GM12878 (cell line): ENCODE measurements around the gene BRF1. TPM values are rescaled to one million over a fixed set of nuclear protein-coding genes. Genes with fewer than 3 reads are reported as not detected.

Experiments used
- ATAC-seq: fragments of 200-7000 bp; cut with Tn5 transposase; 3 replicates; pipeline ENCODE4 v1.9.1; 2020; ENCODE audit warnings: mild to moderate bottlenecking, moderate library complexity
- BruUV-seq: library from RNA; stranded (reverse); fragments of 400-500 nt; replicated peaks from 2 replicates; lab custom pipeline; 2021; lab: Mats Ljungman, UMichigan
- CTCF ChIA-PET: fragments of 300-600 bp; sonication (Branson Sonifier 250); formaldehyde crosslinking; extraction: SDS; loops from one replicate; lab custom pipeline; 2021; ENCODE audit warnings: inconsistent platforms; lab: Yijun Ruan, JAX
- POLR2A ChIA-PET: fragments of 350-600 bp; formaldehyde crosslinking; extraction: SDS; loops from one replicate; lab custom pipeline; 2021; ENCODE audit warnings: inconsistent platforms; lab: Charles Lee
- RAD21 ChIA-PET: fragments of 300-600 bp; sonication (Branson Sonifier 250); formaldehyde crosslinking; loops from one replicate; lab custom pipeline; 2023; ENCODE audit warnings: antibody characterized with exemption; ENCODE audit not compliant: unreplicated experiment; lab: Charles Lee
- SMC1A ChIA-PET: fragments of 300-600 bp; sonication (Branson Sonifier 250); formaldehyde crosslinking; loops from one replicate; lab custom pipeline; 2023; ENCODE audit not compliant: unreplicated experiment, uncharacterized antibody; lab: Charles Lee
- DNase-seq: peaks from one replicate; pipeline ENCODE4 v3.0.0-alpha.2; 2011; ENCODE audit warnings: low read depth, low spot score
- FAIRE-seq: peaks from 3 replicates; lab custom pipeline; 2011; peaks lifted over from hg19 to GRCh38; lab: Jason Lieb, UNC
- H2AFZ ChIP-seq: 2 replicates; pipeline ENCODE4 v1.6.0; 2011; ENCODE audit warnings: low read depth, low read length, control low read depth; ENCODE audit not compliant: control insufficient read depth
- H3K27ac ChIP-seq: 2 replicates; pipeline ENCODE4 v1.5.1; 2011; ENCODE audit warnings: control low read depth; ENCODE audit not compliant: control insufficient read depth, insufficient read depth
- H3K27me3 ChIP-seq, 2 experiments: replicated peaks in 1 of 2; 2 replicates each; pipeline versions ENCODE4 v1.6.0 to v1.6.1; 2011; ENCODE audit warnings: low read length in 1 of 2; ENCODE audit not compliant: control insufficient read depth in 2 of 2, insufficient read depth in 2 of 2
- H3K36me3 ChIP-seq, 2 experiments: 2 replicates each; pipeline ENCODE4 v1.5.1; 2011; ENCODE audit warnings: low read length in 1 of 2; ENCODE audit not compliant: control insufficient read depth in 2 of 2, insufficient read depth in 2 of 2
- H3K4me1 ChIP-seq: 2 replicates; pipeline ENCODE4 v1.6.1; 2011; ENCODE audit warnings: mild to moderate bottlenecking, low read length, moderate library complexity, mixed read lengths; ENCODE audit not compliant: control insufficient read depth, insufficient read depth
- H3K4me2 ChIP-seq: 2 replicates; pipeline ENCODE4 v1.6.0; 2011; ENCODE audit warnings: control low read depth; ENCODE audit not compliant: control insufficient read depth, insufficient read depth
- H3K4me3 ChIP-seq: fragments of 200-600 bp; sonication (generic); 2 replicates; pipeline ENCODE4 v1.5.1; 2016
- H3K79me2 ChIP-seq: 2 replicates; pipeline ENCODE4 v1.6.0; 2011; ENCODE audit warnings: low read length; ENCODE audit not compliant: control insufficient read depth, insufficient read depth
- H3K9ac ChIP-seq: 2 replicates; pipeline ENCODE4 v1.8.0; 2011; ENCODE audit warnings: low read length, control low read depth, mixed read lengths; ENCODE audit not compliant: control insufficient read depth, insufficient read depth
- H3K9me3 ChIP-seq: replicated peaks from 3 replicates; pipeline ENCODE4 v1.5.1; 2011; ENCODE audit warnings: mild to moderate bottlenecking, low read length; ENCODE audit not compliant: control insufficient read depth, insufficient read depth
- H4K20me1 ChIP-seq: 2 replicates; pipeline ENCODE4 v1.6.0; 2011; ENCODE audit not compliant: control insufficient read depth, insufficient read depth
- ASH2L ChIP-seq: fragments of 300-600, 200-600 bp; sonication (generic); IDR thresholded peaks from 2 replicates; pipeline ENCODE4 v1.6.1; 2017; ENCODE audit warnings: low read depth, mild to moderate bottlenecking, borderline replicate concordance
- BCL3 ChIP-seq: IDR thresholded peaks from 2 replicates; pipeline ENCODE4 v1.6.1; 2011; ENCODE audit warnings: borderline replicate concordance, low read depth, mild to moderate bottlenecking, moderate library complexity, low read length; ENCODE audit not compliant: insufficient read depth, poor library complexity, severe bottlenecking
- CEBPZ ChIP-seq: fragments of 150-350 bp; IDR thresholded peaks from 2 replicates; pipeline ENCODE4 v1.6.1; 2016; ENCODE audit warnings: low read depth, low read length
- DPF2 ChIP-seq: fragments of 450-650 bp; IDR thresholded peaks from 2 replicates; pipeline ENCODE4 v1.6.1; 2017; ENCODE audit warnings: mild to moderate bottlenecking
- GATAD2B ChIP-seq: fragments of 450-650 bp; conservative IDR thresholded peaks from 2 replicates; pipeline ENCODE4 v1.6.1; 2017; ENCODE audit warnings: low read depth, mild to moderate bottlenecking, moderate library complexity
- HDAC6 ChIP-seq: fragments of 200-600 bp; sonication (generic); IDR thresholded peaks from one replicate; pipeline ENCODE4 v1.8.0; 2017; ENCODE audit warnings: antibody characterized with exemption; ENCODE audit not compliant: unreplicated experiment
- IRF4 ChIP-seq: IDR thresholded peaks from 2 replicates; pipeline ENCODE4 v1.6.1; 2011; ENCODE audit warnings: low read depth, low read length
- NFYA ChIP-seq: IDR thresholded peaks from 2 replicates; pipeline ENCODE4 v1.6.1; 2011; ENCODE audit warnings: low read depth, mild to moderate bottlenecking, low read length, improper control_type of control experiment, borderline replicate concordance
- PAX5 ChIP-seq: IDR thresholded peaks from 2 replicates; pipeline ENCODE4 v1.6.1; 2011; ENCODE audit warnings: low read depth, low read length, borderline replicate concordance
- RAD51 ChIP-seq: fragments of 450-650 bp; IDR thresholded peaks from 2 replicates; pipeline ENCODE4 v1.6.1; 2016; ENCODE audit warnings: moderate library complexity, mild to moderate bottlenecking, inconsistent platforms
- SIX5 ChIP-seq: IDR thresholded peaks from 2 replicates; pipeline ENCODE4 v1.6.1; 2011; ENCODE audit warnings: mild to moderate bottlenecking, low read depth, low read length, moderate library complexity; ENCODE audit not compliant: severe bottlenecking
- SKIL ChIP-seq: fragments of 450-650 bp; IDR thresholded peaks from 2 replicates; pipeline ENCODE4 v1.6.1; 2017; ENCODE audit warnings: mild to moderate bottlenecking, low read depth, inconsistent platforms; ENCODE audit not compliant: poor library complexity, severe bottlenecking
- SP1 ChIP-seq: IDR thresholded peaks from one replicate; pipeline ENCODE4 v1.6.1; 2011; ENCODE audit warnings: low read depth, low read length
- SRF ChIP-seq, 2 experiments: IDR thresholded peaks; 2 replicates each; pipeline ENCODE4 v1.6.1; 2011; ENCODE audit warnings: low read depth in 2 of 2, low read length in 2 of 2, mild to moderate bottlenecking in 1 of 2, moderate library complexity in 1 of 2
- SUPT20H ChIP-seq: IDR thresholded peaks from 2 replicates; pipeline ENCODE4 v1.6.1; 2011; ENCODE audit warnings: low read depth, mild to moderate bottlenecking, low read length, moderate library complexity, borderline replicate concordance; ENCODE audit not compliant: control insufficient read depth
- ZNF384 ChIP-seq: IDR thresholded peaks from 2 replicates; pipeline ENCODE4 v1.6.1; 2012; ENCODE audit warnings: low read depth, mild to moderate bottlenecking, low read length, improper control_type of control experiment, borderline replicate concordance
- WGBS: methylation state at CpG from one replicate; pipeline ENCODE4 v1.1.6; 2016; ENCODE audit warnings: low lambda C conversion rate; ENCODE audit not compliant: insufficient replicate concordance, insufficient coverage; ENCODE audit errors: missing lambda C conversion rate; 5-methylcytosine and 5-hydroxymethylcytosine counted together
- in situ Hi-C: fragments of 300-500 bp; cut with MboI; formaldehyde crosslinking; loops from 9 replicates; pipeline ENCODE4 v1.14.3; 2018; ENCODE audit warnings: mixed read lengths
- intact Hi-C: fragments of 100-400 bp; cut with micrococcal nuclease; formaldehyde crosslinking; loops from one replicate; pipeline ENCODE4 v1.14.2; 2022; ENCODE audit not compliant: unreplicated experiment
- polyA plus RNA-seq, 11 experiments: library from polyadenylated mRNA; depleted of rRNA in 4 of 11; unstranded in 6 of 11; stranded (reverse) in 5 of 11; fragments of >200 nt; fragmentation: Nextera tagmentation in 4 of 11; fragmentation: Illumina TruSeq in 1 of 11; extraction: Ambion mirVana in 4 of 11; extraction: Trizol in 1 of 11; gene quantifications; 1 replicate in 1 of 11; 2 replicates in 10 of 11; pipeline versions ENCODE4 v1.2.1 to v1.2.3, GENCODE V29; 2011 to 2016; ENCODE audit warnings: inconsistent platforms in 2 of 11, missing spikeins in 2 of 11, low read depth in 1 of 11
- total RNA-seq, 4 experiments: library from RNA; depleted of rRNA in 3 of 4; stranded (reverse); fragments of >200 nt in 3 of 4; fragmentation: Illumina TruSeq in 1 of 4; extraction: Trizol in 1 of 4; gene quantifications; 2 replicates each; pipeline versions ENCODE4 v1.2.1 to v1.2.3, GENCODE V29; 2013 to 2021

Gene BRF1
- total and polyA plus RNA-seq, 10 of the 15 experiments (the other 5 are each of a cell fraction or from before 2014, with no cell fraction given) = 0.21 to 33.5 (median 10.7) TPM

- H3K27me3 ChIP-seq = no peaks in the 10 kb centered on the region
- no peak overlapping the region for H3K9ac ChIP-seq
- ChIA-PET POLR2A (interaction anchor here (1.0 kb wide), 1 partner anchor 17 kb away, joined by 8 read pairs; the partner anchor contains the start of gene BRF1), CTCF (no interaction called here), RAD21 (no interaction called here)
- ATAC-seq (0 out of 3 replicates have a peak, but pooled peaks have one; percentile 15), DNase-seq (no peak), FAIRE-seq (no peak)
- H4K20me1 ChIP-seq = no peaks in the 10 kb centered on the region
- peaks cover 10% of the 10 kb centered on the region for H3K4me1 ChIP-seq
- H3K4me2 ChIP-seq = no peak overlapping the region
- H2AFZ ChIP-seq = no peak overlapping the region
- no peaks in the 10 kb centered on the region for H3K9me3 ChIP-seq
- H3K79me2 ChIP-seq = peaks cover 4% of the 10 kb centered on the region; the same call in 1 of the 2 replicates
- BruUV-seq = no TSS peak
- 56% methylated on average over 11 of the region's 11 CpGs for WGBS
- no peak overlapping the region for H3K27ac ChIP-seq
- no peak overlapping the region for H3K4me3 ChIP-seq
- H3K36me3 ChIP-seq = no peaks in the 10 kb centered on the region; a peak in 1 of 4 replicates
- intact Hi-C loops = no loop called here
- in situ Hi-C loops = no loop called here
- TF ChIP-seq BCL3 (no peak), ZNF384 (no peak), SRF (IDR thresholded peaks at IDR 0.05; ENCODE audit: low read depth in 2 of 2, low read length in 2 of 2) (no peak), GATAD2B (no peak), ASH2L (no peak), CEBPZ (no peak), NFYA (no peak), DPF2 (no peak), HDAC6 (no peak), SP1 (no peak), SIX5 (no peak), PAX5 (no peak), SUPT20H (no peak), IRF4 (no peak), SKIL (no peak), RAD51 (no peak)
- TF ChIP-seq, all 136 proteins: peak for 0
- SMC1A ChIA-PET = no interaction called here
These were observed 16.7 kb upstream of the BRF1 start for GRCh38 chr14:105317546-105317945.
